ENCODE measurements around the gene TULP3. TPM values are rescaled to one million over a fixed set of nuclear protein-coding genes. Genes with fewer than 3 reads are reported as not detected.
A peak's percentile ranks its signal among the peaks of the same experiment; 100 is the strongest.

TULP3 gene
- total and polyA plus RNA-seq, 7 donors, result 3.9 to 9.1 (median 7.1) TPM

GRCh38 chr12:2892246-2892645 lies 1.6 kb downstream of the TULP3 start:
- intact Hi-C loops (cut with DNase I), result no loop called here
- WGBS, 3 donors, result 74 to 79% (median 76%) methylated on average over 12 of the region's 12 CpGs
- H3K27ac ChIP-seq, result peak overlapping the region; percentile 36
- H3K27me3 ChIP-seq (ENCODE audit: insufficient read depth in 3 of 3, low read length in 2 of 3), result no peaks in the 10 kb centered on the region
- TF ChIP-seq, protein P1, sequence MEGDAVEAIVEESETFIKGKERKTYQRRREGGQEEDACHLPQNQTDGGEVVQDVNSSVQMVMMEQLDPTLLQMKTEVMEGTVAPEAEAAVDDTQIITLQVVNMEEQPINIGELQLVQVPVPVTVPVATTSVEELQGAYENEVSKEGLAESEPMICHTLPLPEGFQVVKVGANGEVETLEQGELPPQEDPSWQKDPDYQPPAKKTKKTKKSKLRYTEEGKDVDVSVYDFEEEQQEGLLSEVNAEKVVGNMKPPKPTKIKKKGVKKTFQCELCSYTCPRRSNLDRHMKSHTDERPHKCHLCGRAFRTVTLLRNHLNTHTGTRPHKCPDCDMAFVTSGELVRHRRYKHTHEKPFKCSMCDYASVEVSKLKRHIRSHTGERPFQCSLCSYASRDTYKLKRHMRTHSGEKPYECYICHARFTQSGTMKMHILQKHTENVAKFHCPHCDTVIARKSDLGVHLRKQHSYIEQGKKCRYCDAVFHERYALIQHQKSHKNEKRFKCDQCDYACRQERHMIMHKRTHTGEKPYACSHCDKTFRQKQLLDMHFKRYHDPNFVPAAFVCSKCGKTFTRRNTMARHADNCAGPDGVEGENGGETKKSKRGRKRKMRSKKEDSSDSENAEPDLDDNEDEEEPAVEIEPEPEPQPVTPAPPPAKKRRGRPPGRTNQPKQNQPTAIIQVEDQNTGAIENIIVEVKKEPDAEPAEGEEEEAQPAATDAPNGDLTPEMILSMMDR (IDR thresholded peaks at IDR 0.05), result no peak
- H3K9me3 ChIP-seq, result no peaks in the 10 kb centered on the region
- no peak for DNase-seq
- peak overlapping the region; percentile 90 for H3K4me3 ChIP-seq
- H3K36me3 ChIP-seq (ENCODE audit: insufficient read depth in 1 of 2, low read depth in 1 of 2), result no peaks in the 10 kb centered on the region
- H3K4me1 ChIP-seq, result peaks cover 35% of the 10 kb centered on the region
- ATAC-seq, result no peak

- Histone ChIP-seq H3K4me1 (peaks cover 35% of the 10 kb centered on the region), H3K36me3 (ENCODE audit: insufficient read depth in 1 of 2, low read depth in 1 of 2) (no peaks in the 10 kb centered on the region), H3K9me3 (no peaks in the 10 kb centered on the region), H3K27ac (peak overlapping the region; percentile 36), H3K4me3 (no peak overlapping the region), H3K27me3 (ENCODE audit: insufficient read depth in 3 of 3, low read length in 2 of 3) (no peaks in the 10 kb centered on the region)
- TF ChIP-seq, protein P1 (IDR thresholded peaks at IDR 0.05), result no peak
- intact Hi-C loops (cut with DNase I), result no loop called here
- 86 to 88% (median 88%) methylated on average over 8 of the region's 8 CpGs for WGBS, 3 donors
- peak in 1 of 2 donors; percentile 29 for DNase-seq
- no peak for ATAC-seq
These were observed 2.3 kb downstream of the TULP3 start for GRCh38 chr12:2893007-2893406.

DNA sequence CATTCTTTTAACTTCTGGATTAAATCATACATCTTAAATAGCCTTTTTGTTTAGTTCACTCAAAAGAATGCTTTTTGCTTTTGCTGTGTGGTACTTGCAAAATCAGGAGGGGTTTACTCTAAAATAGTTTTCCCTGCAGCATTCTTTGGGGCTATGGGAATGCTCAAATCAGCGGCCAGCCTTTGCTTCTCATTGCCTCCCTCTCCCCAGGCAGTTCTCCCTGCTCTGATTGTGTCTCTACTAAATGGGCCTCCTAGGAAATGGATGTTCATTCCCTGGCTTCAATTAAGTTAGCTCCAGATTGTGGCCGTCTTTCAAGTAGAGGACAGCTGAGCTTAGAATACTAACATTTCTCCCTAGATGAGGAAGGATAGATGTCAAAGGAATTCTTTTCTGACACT lies 4.4 kb downstream of the TULP3 start:
- H3K9me3 ChIP-seq, result no peaks in the 10 kb centered on the region
- no peak overlapping the region for H3K27ac ChIP-seq
- H3K4me1 ChIP-seq, result peaks cover 35% of the 10 kb centered on the region
- intact Hi-C loops (cut with DNase I), result no loop called here
- ATAC-seq, result no peak
- 25 to 73% (median 54%) methylated on average over 2 of the region's 2 CpGs for WGBS, 3 donors
- TF ChIP-seq, protein P1 (IDR thresholded peaks at IDR 0.05), result no peak
- H3K36me3 ChIP-seq (ENCODE audit: insufficient read depth in 1 of 2, low read depth in 1 of 2), result no peaks in the 10 kb centered on the region
- DNase-seq, result no peak
- no peaks in the 10 kb centered on the region for H3K27me3 ChIP-seq (ENCODE audit: insufficient read depth in 3 of 3, low read length in 2 of 3)
- no peak overlapping the region for H3K4me3 ChIP-seq

- H3K27ac ChIP-seq, result no peak overlapping the region
- no peaks in the 10 kb centered on the region for H3K9me3 ChIP-seq
- H3K4me1 ChIP-seq, result peaks cover 32% of the 10 kb centered on the region
- no peak for ATAC-seq
- intact Hi-C loops (cut with DNase I), result no loop called here
- DNase-seq, result no peak
- TF ChIP-seq, protein P1 (IDR thresholded peaks at IDR 0.05), result no peak
- H3K36me3 ChIP-seq (ENCODE audit: insufficient read depth in 1 of 2, low read depth in 1 of 2), result no peaks in the 10 kb centered on the region
- H3K27me3 ChIP-seq (ENCODE audit: insufficient read depth in 3 of 3, low read length in 2 of 3), result no peaks in the 10 kb centered on the region
- 65 to 71% (median 65%) methylated on average over 2 of the region's 2 CpGs for WGBS, 3 donors
- H3K4me3 ChIP-seq, result no peak overlapping the region
These were observed 4.8 kb downstream of the TULP3 start for GRCh38 chr12:2895511-2895910.

DNA sequence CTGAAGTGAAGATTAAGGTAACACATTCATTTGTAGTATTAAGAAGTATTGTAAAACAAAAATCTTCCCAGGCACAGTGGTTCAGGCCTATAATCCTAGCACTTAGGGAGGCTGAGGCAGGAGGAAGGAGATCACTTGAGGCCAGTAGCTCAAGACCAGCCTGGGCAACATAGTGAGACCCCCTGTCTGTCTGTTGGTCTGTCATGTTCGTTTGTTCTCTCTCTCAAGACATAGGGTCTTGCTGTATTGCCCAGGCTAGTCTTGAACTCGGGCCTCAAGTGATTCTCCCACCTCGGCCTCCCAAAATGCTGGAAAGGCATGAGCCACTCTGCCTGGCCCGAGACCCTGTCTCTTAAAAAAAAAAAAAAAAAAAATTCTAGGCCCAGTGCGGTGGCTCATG lies 6.7 kb downstream of the TULP3 start:
- 96 to 99% (median 98%) methylated on average over 5 of the region's 5 CpGs for WGBS, 3 donors
- intact Hi-C loops (cut with DNase I), result no loop called here
- no peaks in the 10 kb centered on the region for H3K27me3 ChIP-seq (ENCODE audit: insufficient read depth in 3 of 3, low read length in 2 of 3)
- no peaks in the 10 kb centered on the region for H3K9me3 ChIP-seq
- H3K36me3 ChIP-seq (ENCODE audit: insufficient read depth in 1 of 2, low read depth in 1 of 2), result no peaks in the 10 kb centered on the region
- H3K27ac ChIP-seq, result no peak overlapping the region
- H3K4me1 ChIP-seq, result peaks cover 44% of the 10 kb centered on the region
- ATAC-seq, result no peak
- no peak overlapping the region for H3K4me3 ChIP-seq
- DNase-seq, result no peak
- TF ChIP-seq, protein P1 (IDR thresholded peaks at IDR 0.05), result no peak
